CD14-positive monocyte (primary cell): Measurements from ENCODE around the gene PNMA6F. TPM values are rescaled to one million over a fixed set of nuclear protein-coding genes. Genes with fewer than 3 reads are reported as not detected.

Experiments used
- DNase-seq, 3 donors: peaks; one replicate each; pipeline ENCODE4 v3.0.0-alpha.2; 2011 to 2022
- H2AFZ ChIP-seq: 2 replicates; pipeline ENCODE4 v1.6.0; 2012; ENCODE audit warnings: mild to moderate bottlenecking, low read depth, low read length, inconsistent platforms; ENCODE audit not compliant: insufficient read depth, poor library complexity, severe bottlenecking
- H3K27ac ChIP-seq, 2 donors: 1 replicate in 1 of 2; 2 replicates in 1 of 2; pipeline ENCODE4 v1.5.1; 2012 to 2013; ENCODE audit warnings: low read length in 2 of 2, control low read depth in 1 of 2, inconsistent platforms in 1 of 2, low read depth in 1 of 2, mild to moderate bottlenecking in 1 of 2
- H3K27me3 ChIP-seq, 2 donors: one replicate each; pipeline versions ENCODE4 v1.6.0 to v1.6.1; 2011 to 2013; ENCODE audit warnings: low read length in 2 of 2; ENCODE audit not compliant: control insufficient read depth in 2 of 2, insufficient read depth in 2 of 2
- H3K36me3 ChIP-seq, 2 donors: replicated peaks in 1 of 2; 1 replicate in 1 of 2; 2 replicates in 1 of 2; pipeline versions ENCODE4 v1.5.1 to v1.6.1; 2012 to 2013; ENCODE audit warnings: low read length in 2 of 2, control low read depth in 1 of 2, inconsistent platforms in 1 of 2, mild to moderate bottlenecking in 1 of 2; ENCODE audit not compliant: insufficient read depth in 2 of 2, control insufficient read depth in 1 of 2
- H3K4me1 ChIP-seq, 2 donors: 1 replicate in 1 of 2; 2 replicates in 1 of 2; pipeline versions ENCODE4 v1.5.1 to v1.6.1; 2012 to 2013; ENCODE audit warnings: low read length in 2 of 2, control low read depth in 1 of 2, inconsistent platforms in 1 of 2, mild to moderate bottlenecking in 1 of 2, moderate library complexity in 1 of 2; ENCODE audit not compliant: insufficient read depth in 2 of 2, control insufficient read depth in 1 of 2
- H3K4me2 ChIP-seq: replicated peaks from 2 replicates; pipeline ENCODE3; 2012; ENCODE audit warnings: low read length, moderate library complexity, mild to moderate bottlenecking; ENCODE audit not compliant: poor library complexity, severe bottlenecking; ENCODE audit errors: extremely low read depth
- H3K4me3 ChIP-seq, 3 experiments: fragments of 200-600 bp in 1 of 3; sonication (generic) in 1 of 3; replicated peaks in 1 of 3; 1 replicate in 2 of 3; 2 replicates in 1 of 3; pipeline ENCODE4 v1.5.1; 2011 to 2013; ENCODE audit warnings: low read length in 3 of 3, mild to moderate bottlenecking in 3 of 3, control low read depth in 2 of 3, low read depth in 2 of 3, inconsistent platforms in 1 of 3, moderate library complexity in 1 of 3
- H3K79me2 ChIP-seq: 2 replicates; pipeline ENCODE4 v1.6.0; 2012; ENCODE audit warnings: mild to moderate bottlenecking, control low read depth, inconsistent platforms, low read length, moderate library complexity; ENCODE audit not compliant: insufficient read depth
- H3K9ac ChIP-seq: 2 replicates; pipeline ENCODE4 v1.6.0; 2017; ENCODE audit warnings: low read length, mild to moderate bottlenecking; ENCODE audit not compliant: insufficient read depth, poor library complexity, severe bottlenecking
- H3K9me3 ChIP-seq, 2 donors: replicated peaks in 1 of 2; 1 replicate in 1 of 2; 2 replicates in 1 of 2; pipeline versions ENCODE4 v1.5.1 to v1.6.1; 2012 to 2013; ENCODE audit warnings: low read length in 2 of 2, control low read depth in 1 of 2; ENCODE audit not compliant: control insufficient read depth in 1 of 2, insufficient read depth in 1 of 2
- H4K20me1 ChIP-seq: 2 replicates; pipeline ENCODE4 v1.6.0; 2012; ENCODE audit warnings: mild to moderate bottlenecking, low read length, control low read depth, moderate library complexity; ENCODE audit not compliant: insufficient read depth
- H3K27ac Mint-ChIP-seq, 7 donors: one replicate each; pipeline ENCODE4 v1.8.0; 2020; ENCODE audit warnings: mild to moderate bottlenecking in 7 of 7, mixed read lengths in 7 of 7, moderate library complexity in 6 of 7, inconsistent platforms in 2 of 7
- H3K27me3 Mint-ChIP-seq, 3 donors: one replicate each; pipeline ENCODE4 v1.8.0; 2021 to 2022; ENCODE audit warnings: low read depth in 3 of 3, mild to moderate bottlenecking in 3 of 3, mixed read lengths in 3 of 3, moderate library complexity in 3 of 3, inconsistent platforms in 1 of 3
- H3K36me3 Mint-ChIP-seq, 2 donors: one replicate each; pipeline ENCODE4 v1.8.0; 2020; ENCODE audit warnings: mixed read lengths in 2 of 2, inconsistent platforms in 1 of 2, mild to moderate bottlenecking in 1 of 2
- H3K4me1 Mint-ChIP-seq: one replicate; pipeline ENCODE4 v1.8.0; 2020; ENCODE audit warnings: mild to moderate bottlenecking, mixed read lengths
- H3K4me3 Mint-ChIP-seq, 2 donors: one replicate each; pipeline ENCODE4 v1.8.0; 2020; ENCODE audit warnings: mild to moderate bottlenecking in 2 of 2, mixed read lengths in 2 of 2, moderate library complexity in 1 of 2
- H3K9me3 Mint-ChIP-seq, 7 donors: one replicate each; pipeline ENCODE4 v1.8.0; 2020 to 2022; ENCODE audit warnings: mixed read lengths in 7 of 7, mild to moderate bottlenecking in 6 of 7, moderate library complexity in 6 of 7, inconsistent platforms in 2 of 7
- CTCF ChIP-seq: fragments of 200-600 bp; IDR thresholded peaks from one replicate; pipeline ENCODE4 v1.8.0; 2022; ENCODE audit warnings: antibody characterized with exemption, mild to moderate bottlenecking
- WGBS: methylation state at CpG from one replicate; pipeline ENCODE4 v1.1.5; 2013; ENCODE audit warnings: missing lambda C conversion rate; ENCODE audit not compliant: insufficient coverage; 5-methylcytosine and 5-hydroxymethylcytosine counted together
- intact Hi-C, 2 donors: fragments of 100-400 bp; cut with micrococcal nuclease; formaldehyde crosslinking; loops; one replicate each; pipeline versions ENCODE4 v1.15.0 to v1.15.1; 2023
- polyA minus RNA-seq: library from RNA; depleted of rRNA, polyadenylated mRNA; stranded (reverse); fragments of >200 nt; gene quantifications from 2 replicates; pipeline ENCODE4 v1.2.3, GENCODE V29; 2012
- polyA plus RNA-seq, 3 donors: library from polyadenylated mRNA; depleted of rRNA in 1 of 3; unstranded in 2 of 3; stranded (reverse) in 1 of 3; fragments of 300-500 nt in 2 of 3; fragments of >200 nt in 1 of 3; fragmentation: Illumina TruSeq in 2 of 3; gene quantifications; 1 replicate in 2 of 3; 2 replicates in 1 of 3; pipeline ENCODE4 v1.2.3, GENCODE V29; 2012 to 2021
- total RNA-seq, 12 experiments: library from RNA in 1 of 12; stranded (reverse) in 1 of 12; fragments of 120-200 nt in 1 of 12; gene quantifications; one replicate each; pipeline ENCODE4 v1.2.4 and lab custom pipeline; 2013 to 2026; ENCODE audit warnings: mixed read lengths in 6 of 12, inconsistent platforms in 1 of 12

PNMA6F gene
- total RNA-seq (2013), result not detected
- polyA plus RNA-seq (not detected), polyA minus RNA-seq (not detected in 2 replicates), total RNA-seq (lab: John Stamatoyannopoulos, UW) (0 reads per million in 11 experiments)

GRCh38 chrX:153321381-153322124 is at the start of gene PNMA6F:
PNMA6F (minus strand) TSS chrX:153321767; CDS start chrX:153320674, 1,093 bp downstream.
- H4K20me1 ChIP-seq, result no peaks in the 10 kb centered on the region
- peaks cover 7 to 15% of the 10 kb centered on the region in 2 donors for H3K27me3 ChIP-seq
- H3K27me3 Mint-ChIP-seq, result peaks cover 22 to 34% (median 27%) of the 10 kb centered on the region in 3 donors
- H3K36me3 Mint-ChIP-seq, result no peaks in the 10 kb centered on the region
- no peak for TF ChIP-seq CTCF
- H3K79me2 ChIP-seq, result no peaks in the 10 kb centered on the region
- H3K4me1 Mint-ChIP-seq, result no peaks in the 10 kb centered on the region
- no peak within 1 kb of the TSS for H3K27ac ChIP-seq
- H3K4me3 ChIP-seq, result no peak within 1 kb of the TSS
- no peak within 1 kb of the TSS for H3K9ac ChIP-seq
- no peaks in the 10 kb centered on the region for H3K36me3 ChIP-seq
- no peaks in the 10 kb centered on the region for H3K4me1 ChIP-seq
- no peak for DNase-seq
- intact Hi-C loops, result no loop called here
- H3K9me3 ChIP-seq, result no peaks in the 10 kb centered on the region
- peaks cover 0 to 10% (median 5%) of the 10 kb centered on the region in 7 donors for H3K9me3 Mint-ChIP-seq
- H3K27ac Mint-ChIP-seq, result no peak within 1 kb of the TSS
- no peak within 1 kb of the TSS for H3K4me2 ChIP-seq
- H3K4me3 Mint-ChIP-seq, result peak within 1 kb of the TSS in 1 of 2 donors; percentile 53
- no peak within 1 kb of the TSS for H2AFZ ChIP-seq
- 3% methylated on average over 7 of the region's 36 CpGs for WGBS

DNA sequence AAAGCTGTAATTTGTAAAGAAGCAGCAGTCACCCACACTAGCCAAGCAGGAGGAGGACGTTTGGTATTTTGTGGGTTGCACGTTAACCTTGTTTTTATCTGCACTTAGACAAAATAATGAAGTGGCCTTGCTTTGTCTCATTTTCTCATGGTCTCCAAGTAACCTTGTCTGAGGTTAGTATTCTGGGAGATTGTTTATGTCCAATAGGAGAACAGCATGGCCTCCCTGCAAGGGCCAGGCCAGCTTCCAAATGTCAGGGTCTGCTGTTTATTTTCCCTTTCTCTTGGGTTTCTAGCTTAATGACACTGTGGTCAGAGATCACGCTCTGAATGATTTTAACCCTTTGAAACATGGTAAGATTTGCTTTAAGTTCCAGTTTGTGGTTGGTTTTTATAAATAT is 49.7 kb upstream of the PNMA6F start:
- Mint-ChIP-seq H3K4me3 (no peak overlapping the region), H3K9me3 (peaks cover 0 to 3% (median 0%) of the 10 kb centered on the region in 7 donors), H3K27ac (no peak overlapping the region), H3K4me1 (no peaks in the 10 kb centered on the region), H3K27me3 (peaks cover 2 to 14% (median 2%) of the 10 kb centered on the region in 3 donors), H3K36me3 (no peaks in the 10 kb centered on the region)
- no peaks in the 10 kb centered on the region for H4K20me1 ChIP-seq
- no peaks in the 10 kb centered on the region for H3K4me1 ChIP-seq
- H3K27ac ChIP-seq, result no peak overlapping the region
- H3K4me2 ChIP-seq, result no peak overlapping the region
- 60% methylated on average over 1 of the region's 3 CpGs for WGBS
- no peak for TF ChIP-seq CTCF
- H3K36me3 ChIP-seq, result no peaks in the 10 kb centered on the region
- H3K9me3 ChIP-seq, result no peaks in the 10 kb centered on the region
- DNase-seq, result no peak
- intact Hi-C loops, result no loop called here
- H3K9ac ChIP-seq, result no peak overlapping the region
- H2AFZ ChIP-seq, result no peak overlapping the region
- H3K79me2 ChIP-seq, result no peaks in the 10 kb centered on the region
- H3K4me3 ChIP-seq, result no peak overlapping the region
- peaks cover 0 to 4% of the 10 kb centered on the region in 2 donors for H3K27me3 ChIP-seq
